ENCODE measurements around the gene CX3CR1. TPM values are rescaled to one million over a fixed set of nuclear protein-coding genes. Genes with fewer than 3 reads are reported as not detected.
A peak's percentile ranks its signal among the peaks of the same experiment; 100 is the strongest.

Gene CX3CR1
- total and polyA plus RNA-seq, 9 of the 15 experiments (the other 6 are each of a cell fraction or from before 2014, with no cell fraction given), result 0.03 to 0.21 TPM; not detected in 7

DNA sequence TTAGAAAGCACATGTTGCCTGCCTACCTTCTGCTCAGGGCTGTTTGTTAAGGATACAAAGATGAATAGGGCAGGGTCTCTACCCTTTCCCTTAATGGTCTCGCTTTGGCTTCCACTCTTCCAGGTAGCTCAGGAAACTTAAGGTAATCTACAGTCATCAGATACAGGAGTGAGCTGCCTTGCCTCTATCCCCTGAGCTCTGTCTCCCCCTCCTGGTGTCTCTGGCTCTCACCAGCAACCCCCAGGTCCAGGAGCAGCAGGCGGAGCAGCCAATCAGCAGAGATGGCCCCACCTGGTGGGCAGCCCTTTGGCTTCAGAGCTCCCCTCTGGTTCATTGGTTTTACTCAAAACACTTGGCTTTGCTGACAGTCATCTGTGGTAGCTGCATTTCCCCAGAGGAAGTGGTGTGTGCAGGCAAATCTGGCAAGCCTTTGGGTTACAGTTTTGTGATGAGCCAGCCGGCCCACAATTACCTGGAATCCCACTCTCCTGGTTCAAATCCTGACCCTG is 8.5 kb upstream of the CX3CR1 start (continued):
- TF ChIP-seq, protein P1, sequence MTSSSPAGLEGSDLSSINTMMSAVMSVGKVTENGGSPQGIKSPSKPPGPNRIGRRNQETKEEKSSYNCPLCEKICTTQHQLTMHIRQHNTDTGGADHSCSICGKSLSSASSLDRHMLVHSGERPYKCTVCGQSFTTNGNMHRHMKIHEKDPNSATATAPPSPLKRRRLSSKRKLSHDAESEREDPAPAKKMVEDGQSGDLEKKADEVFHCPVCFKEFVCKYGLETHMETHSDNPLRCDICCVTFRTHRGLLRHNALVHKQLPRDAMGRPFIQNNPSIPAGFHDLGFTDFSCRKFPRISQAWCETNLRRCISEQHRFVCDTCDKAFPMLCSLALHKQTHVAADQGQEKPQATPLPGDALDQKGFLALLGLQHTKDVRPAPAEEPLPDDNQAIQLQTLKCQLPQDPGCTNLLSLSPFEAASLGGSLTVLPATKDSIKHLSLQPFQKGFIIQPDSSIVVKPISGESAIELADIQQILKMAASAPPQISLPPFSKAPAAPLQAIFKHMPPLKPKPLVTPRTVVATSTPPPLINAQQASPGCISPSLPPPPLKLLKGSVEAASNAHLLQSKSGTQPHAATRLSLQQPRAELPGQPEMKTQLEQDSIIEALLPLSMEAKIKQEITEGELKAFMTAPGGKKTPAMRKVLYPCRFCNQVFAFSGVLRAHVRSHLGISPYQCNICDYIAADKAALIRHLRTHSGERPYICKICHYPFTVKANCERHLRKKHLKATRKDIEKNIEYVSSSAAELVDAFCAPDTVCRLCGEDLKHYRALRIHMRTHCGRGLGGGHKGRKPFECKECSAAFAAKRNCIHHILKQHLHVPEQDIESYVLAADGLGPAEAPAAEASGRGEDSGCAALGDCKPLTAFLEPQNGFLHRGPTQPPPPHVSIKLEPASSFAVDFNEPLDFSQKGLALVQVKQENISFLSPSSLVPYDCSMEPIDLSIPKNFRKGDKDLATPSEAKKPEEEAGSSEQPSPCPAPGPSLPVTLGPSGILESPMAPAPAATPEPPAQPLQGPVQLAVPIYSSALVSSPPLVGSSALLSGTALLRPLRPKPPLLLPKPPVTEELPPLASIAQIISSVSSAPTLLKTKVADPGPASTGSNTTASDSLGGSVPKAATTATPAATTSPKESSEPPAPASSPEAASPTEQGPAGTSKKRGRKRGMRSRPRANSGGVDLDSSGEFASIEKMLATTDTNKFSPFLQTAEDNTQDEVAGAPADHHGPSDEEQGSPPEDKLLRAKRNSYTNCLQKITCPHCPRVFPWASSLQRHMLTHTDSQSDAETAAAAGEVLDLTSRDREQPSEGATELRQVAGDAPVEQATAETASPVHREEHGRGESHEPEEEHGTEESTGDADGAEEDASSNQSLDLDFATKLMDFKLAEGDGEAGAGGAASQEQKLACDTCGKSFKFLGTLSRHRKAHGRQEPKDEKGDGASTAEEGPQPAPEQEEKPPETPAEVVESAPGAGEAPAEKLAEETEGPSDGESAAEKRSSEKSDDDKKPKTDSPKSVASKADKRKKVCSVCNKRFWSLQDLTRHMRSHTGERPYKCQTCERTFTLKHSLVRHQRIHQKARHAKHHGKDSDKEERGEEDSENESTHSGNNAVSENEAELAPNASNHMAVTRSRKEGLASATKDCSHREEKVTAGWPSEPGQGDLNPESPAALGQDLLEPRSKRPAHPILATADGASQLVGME (CRISPR knock-in tag; IDR thresholded peaks at IDR 0.05), result peak; percentile 91; the same call in 1 of the 2 replicates
- TF ChIP-seq MXI1 (IDR thresholded peaks at IDR 0.05; ENCODE audit: low read depth, low read length) (no peak), HSF4 (CRISPR knock-in tag; IDR thresholded peaks at IDR 0.05; ENCODE audit: borderline replicate concordance) (no peak), ELF4 (CRISPR knock-in tag; IDR thresholded peaks at IDR 0.05) (peak; percentile 41; the same call in 1 of the 2 replicates), ZC3H4 (CRISPR knock-in tag; IDR thresholded peaks at IDR 0.05; ENCODE audit: borderline replicate concordance) (no peak), ZNF589 (CRISPR knock-in tag; IDR thresholded peaks at IDR 0.05; ENCODE audit: low read depth) (no peak), ZFX (CRISPR knock-in tag; IDR thresholded peaks at IDR 0.05) (no peak), ZSCAN29 (IDR thresholded peaks at IDR 0.05) (no peak), BRF1 (IDR thresholded peaks at IDR 0.05; ENCODE audit: borderline replicate concordance, extremely low read depth, insufficient read length) (no peak), ZFP1 (CRISPR knock-in tag; IDR thresholded peaks at IDR 0.05) (no peak), CC2D1A (IDR thresholded peaks at IDR 0.05) (peak; percentile 95)
- TF ChIP-seq, protein P2, sequence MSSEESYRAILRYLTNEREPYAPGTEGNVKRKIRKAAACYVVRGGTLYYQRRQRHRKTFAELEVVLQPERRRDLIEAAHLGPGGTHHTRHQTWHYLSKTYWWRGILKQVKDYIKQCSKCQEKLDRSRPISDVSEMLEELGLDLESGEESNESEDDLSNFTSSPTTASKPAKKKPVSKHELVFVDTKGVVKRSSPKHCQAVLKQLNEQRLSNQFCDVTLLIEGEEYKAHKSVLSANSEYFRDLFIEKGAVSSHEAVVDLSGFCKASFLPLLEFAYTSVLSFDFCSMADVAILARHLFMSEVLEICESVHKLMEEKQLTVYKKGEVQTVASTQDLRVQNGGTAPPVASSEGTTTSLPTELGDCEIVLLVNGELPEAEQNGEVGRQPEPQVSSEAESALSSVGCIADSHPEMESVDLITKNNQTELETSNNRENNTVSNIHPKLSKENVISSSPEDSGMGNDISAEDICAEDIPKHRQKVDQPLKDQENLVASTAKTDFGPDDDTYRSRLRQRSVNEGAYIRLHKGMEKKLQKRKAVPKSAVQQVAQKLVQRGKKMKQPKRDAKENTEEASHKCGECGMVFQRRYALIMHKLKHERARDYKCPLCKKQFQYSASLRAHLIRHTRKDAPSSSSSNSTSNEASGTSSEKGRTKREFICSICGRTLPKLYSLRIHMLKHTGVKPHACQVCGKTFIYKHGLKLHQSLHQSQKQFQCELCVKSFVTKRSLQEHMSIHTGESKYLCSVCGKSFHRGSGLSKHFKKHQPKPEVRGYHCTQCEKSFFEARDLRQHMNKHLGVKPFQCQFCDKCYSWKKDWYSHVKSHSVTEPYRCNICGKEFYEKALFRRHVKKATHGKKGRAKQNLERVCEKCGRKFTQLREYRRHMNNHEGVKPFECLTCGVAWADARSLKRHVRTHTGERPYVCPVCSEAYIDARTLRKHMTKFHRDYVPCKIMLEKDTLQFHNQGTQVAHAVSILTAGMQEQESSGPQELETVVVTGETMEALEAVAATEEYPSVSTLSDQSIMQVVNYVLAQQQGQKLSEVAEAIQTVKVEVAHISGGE (CRISPR knock-in tag; IDR thresholded peaks at IDR 0.05), result no peak
- TF ChIP-seq, protein P3, sequence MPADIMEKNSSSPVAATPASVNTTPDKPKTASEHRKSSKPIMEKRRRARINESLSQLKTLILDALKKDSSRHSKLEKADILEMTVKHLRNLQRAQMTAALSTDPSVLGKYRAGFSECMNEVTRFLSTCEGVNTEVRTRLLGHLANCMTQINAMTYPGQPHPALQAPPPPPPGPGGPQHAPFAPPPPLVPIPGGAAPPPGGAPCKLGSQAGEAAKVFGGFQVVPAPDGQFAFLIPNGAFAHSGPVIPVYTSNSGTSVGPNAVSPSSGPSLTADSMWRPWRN (IDR thresholded peaks at IDR 0.05; ENCODE audit: low read depth), result no peak
- TF ChIP-seq, protein P4, sequence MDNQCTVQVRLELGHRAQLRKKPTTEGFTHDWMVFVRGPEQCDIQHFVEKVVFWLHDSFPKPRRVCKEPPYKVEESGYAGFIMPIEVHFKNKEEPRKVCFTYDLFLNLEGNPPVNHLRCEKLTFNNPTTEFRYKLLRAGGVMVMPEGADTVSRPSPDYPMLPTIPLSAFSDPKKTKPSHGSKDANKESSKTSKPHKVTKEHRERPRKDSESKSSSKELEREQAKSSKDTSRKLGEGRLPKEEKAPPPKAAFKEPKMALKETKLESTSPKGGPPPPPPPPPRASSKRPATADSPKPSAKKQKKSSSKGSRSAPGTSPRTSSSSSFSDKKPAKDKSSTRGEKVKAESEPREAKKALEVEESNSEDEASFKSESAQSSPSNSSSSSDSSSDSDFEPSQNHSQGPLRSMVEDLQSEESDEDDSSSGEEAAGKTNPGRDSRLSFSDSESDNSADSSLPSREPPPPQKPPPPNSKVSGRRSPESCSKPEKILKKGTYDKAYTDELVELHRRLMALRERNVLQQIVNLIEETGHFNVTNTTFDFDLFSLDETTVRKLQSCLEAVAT (IDR thresholded peaks at IDR 0.05), result peak in 1 of 2 experiments; percentile 80; a peak in 2 of 4 replicates
- TF ChIP-seq, protein P5, sequence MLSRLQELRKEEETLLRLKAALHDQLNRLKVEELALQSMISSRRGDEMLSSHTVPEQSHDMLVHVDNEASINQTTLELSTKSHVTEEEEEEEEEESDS (CRISPR knock-in tag; IDR thresholded peaks at IDR 0.05), result no peak
